RPMI7951 (cell line): ENCODE results near the gene ANXA5. TPM values are rescaled to one million over a fixed set of nuclear protein-coding genes. Genes with fewer than 3 reads are reported as not detected.

Experiments used
- DNase-seq: peaks from one replicate; pipeline ENCODE4 v3.0.0-alpha.2; 2012; ENCODE audit warnings: low read depth
- total RNA-seq: library from RNA; depleted of rRNA; stranded (reverse); fragments of >200 nt; shearing (Covaris generic); gene quantifications from 2 replicates; pipeline ENCODE4 v1.2.3, GENCODE V29; 2014; rRNA removed

ANXA5 gene
- total RNA-seq, 1 experiment from 2014 or later = 478 TPM

- DNase-seq = no peak
Measured at GRCh38 chr4:121642876-121643585, 53.7 kb downstream of the ANXA5 start.

- DNase-seq = no peak
Measured at GRCh38 chr4:121642292-121642691, 54.5 kb downstream of the ANXA5 start.

- no peak for DNase-seq
Measured at GRCh38 chr4:121633653-121634052, 63.1 kb downstream of the ANXA5 start.

- no peak for DNase-seq
Measured at GRCh38 chr4:121632636-121633035, 64.1 kb downstream of the ANXA5 start.

Other genes starting within 250 kb of the ANXA5 start
- not detected in 2 replicates for gene SMIM43, start 68.2 kb upstream of the ANXA5 start, total RNA-seq
- gene EXOSC9, start 104.3 kb upstream of the ANXA5 start, total RNA-seq = 43.9 and 45.5 TPM in 2 replicates
- 187 and 194 TPM in 2 replicates for gene CCNA2, start 126.9 kb upstream of the ANXA5 start, total RNA-seq
- 13.9 and 15.4 TPM in 2 replicates for gene BBS7, start 173.5 kb upstream of the ANXA5 start, total RNA-seq